LHCN-M2 (cell line): ENCODE data around the gene KRTAP9-9. TPM values are rescaled to one million over a fixed set of nuclear protein-coding genes. Genes with fewer than 3 reads are reported as not detected.
"Not testable (repeated sequence)": the region's sequence is repeated elsewhere in the genome, so short reads cannot be mapped to it uniquely, and the experiment has no call there.

Source experiments
- DNase-seq: peaks from one replicate; pipeline ENCODE4 v3.0.0-alpha.2; 2012; ENCODE audit warnings: low read depth
- total RNA-seq: library from RNA; depleted of rRNA; stranded (reverse); fragments of >200 nt; gene quantifications from 2 replicates; pipeline ENCODE4 v1.2.3, GENCODE V29; 2014

KRTAP9-9 gene
- total RNA-seq, 1 experiment from 2014 or later = not detected

DNA sequence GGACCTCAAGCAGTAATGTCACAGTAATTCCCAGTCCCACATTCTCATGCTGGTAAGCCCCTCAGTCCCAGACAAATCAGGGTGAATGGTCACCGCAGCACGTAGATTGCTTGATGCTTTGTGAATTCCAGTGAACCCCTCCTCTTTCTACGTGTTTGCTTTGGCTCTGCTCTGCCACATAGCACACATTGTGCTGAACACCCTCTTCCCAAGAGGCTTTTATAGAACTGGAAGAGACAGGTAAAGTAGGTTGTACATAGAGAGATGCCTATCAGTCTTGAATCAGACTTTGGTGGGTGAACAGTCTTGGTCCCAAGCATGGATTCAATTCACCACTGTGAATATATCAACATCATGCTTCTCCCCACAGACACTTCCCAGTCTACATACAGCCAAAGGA is 9.4 kb downstream of the KRTAP9-9 start:
- DNase-seq = no peak

GRCh38 chr17:41265078-41265477 is 9.9 kb downstream of the KRTAP9-9 start, which contains the start of gene KRTAP9-6:
Gene KRTAP9-6, plus strand, starts transcription at chr17:41265378. Its CDS starts 0 bp downstream, at chr17:41265378.
- DNase-seq = no peak

GRCh38 chr17:41267711-41268110 is 12.5 kb downstream of the KRTAP9-9 start:
- DNase-seq = no peak

GRCh38 chr17:41271323-41271722 is 16.1 kb downstream of the KRTAP9-9 start:
- not testable (repeated sequence) for DNase-seq

DNA sequence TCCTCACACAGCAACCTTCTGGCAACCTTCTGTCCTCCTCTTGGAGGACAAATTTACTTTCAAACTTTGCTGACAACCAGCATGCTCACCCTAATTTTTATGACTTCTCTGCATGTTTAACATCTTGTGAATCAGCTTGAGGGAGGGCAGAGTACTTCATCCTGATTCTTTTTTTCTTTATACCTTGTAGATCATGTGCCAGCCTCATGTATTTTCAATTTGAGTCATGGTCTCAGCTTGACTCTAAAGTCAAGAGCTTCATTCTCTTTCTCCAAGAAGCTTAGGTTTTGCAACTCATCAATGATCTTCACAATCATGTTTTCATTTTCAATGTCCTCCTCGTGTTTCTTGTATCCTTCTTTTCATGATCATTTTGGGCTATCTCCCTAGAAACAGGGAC is 16.7 kb downstream of the KRTAP9-9 start:
- no peak for DNase-seq

DNA sequence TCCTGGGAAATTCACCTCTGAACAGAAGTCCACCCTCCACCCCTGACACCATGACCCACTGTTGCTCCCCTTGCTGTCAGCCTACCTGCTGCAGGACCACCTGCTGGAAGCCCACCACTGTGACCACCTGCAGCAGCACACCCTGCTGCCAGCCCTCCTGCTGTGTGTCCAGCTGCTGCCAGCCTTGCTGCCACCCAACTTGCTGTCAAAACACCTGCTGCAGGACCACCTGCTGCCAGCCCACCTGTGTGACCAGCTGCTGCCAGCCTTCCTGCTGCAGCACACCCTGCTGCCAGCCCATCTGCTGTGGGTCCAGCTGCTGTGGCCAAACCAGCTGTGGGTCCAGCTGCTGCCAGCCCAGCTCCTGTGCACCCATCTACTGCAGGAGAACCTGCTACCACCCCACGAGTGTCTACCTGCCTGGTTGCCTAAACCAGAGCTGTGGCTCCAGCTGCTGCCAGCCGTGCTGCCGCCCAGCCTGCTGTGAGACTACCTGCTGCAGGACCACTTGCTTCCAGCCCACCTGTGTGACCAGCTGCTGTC is 20.5 kb downstream of the KRTAP9-9 start, which contains the start of gene KRTAP9-7:
Gene KRTAP9-7 (plus strand): TSS at position 51 of the 543 bp plus-strand sequence. CDS start 0 bp downstream, at position 51.
- not testable (repeated sequence) for DNase-seq

DNA sequence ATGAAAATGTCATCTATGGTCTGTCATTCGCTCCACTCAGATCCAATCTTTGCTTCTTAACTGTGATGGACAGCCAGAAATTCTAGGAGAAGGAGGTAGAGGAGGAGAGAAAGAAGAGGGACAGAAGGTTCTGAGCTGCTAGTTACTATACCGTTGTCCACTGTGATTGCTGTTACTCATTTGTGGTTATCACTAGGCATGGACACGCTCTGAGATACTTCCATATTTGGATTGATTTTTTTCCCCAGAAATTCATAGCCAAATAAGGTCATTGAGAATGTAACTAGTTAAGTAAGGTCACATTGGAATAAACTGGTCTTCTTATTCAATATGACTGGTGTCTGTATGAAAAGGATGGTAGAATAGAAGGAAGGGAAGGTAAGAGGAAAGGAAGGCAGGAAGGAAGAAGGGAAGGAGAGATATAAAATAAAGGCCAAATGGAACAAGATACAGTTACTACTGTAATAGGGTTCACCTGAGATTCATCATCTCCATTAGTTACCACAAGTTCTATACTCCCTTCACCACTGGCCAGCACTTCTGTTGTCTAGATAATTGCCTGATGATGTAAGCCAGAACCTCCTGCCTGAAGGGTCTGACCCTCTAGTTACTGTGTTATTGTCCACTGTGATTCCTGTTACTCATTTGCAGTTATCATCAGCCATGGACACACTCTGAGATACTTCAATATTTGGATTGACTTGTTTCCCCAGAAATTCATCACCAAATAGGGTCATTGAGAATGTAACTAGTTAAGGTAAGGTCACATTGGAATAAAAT is 23.2 kb downstream of the KRTAP9-9 start:
- DNase-seq = no peak

GRCh38 chr17:41284043-41284442 is 28.9 kb downstream of the KRTAP9-9 start:
- DNase-seq = no peak

GRCh38 chr17:41284546-41284945 is 29.4 kb downstream of the KRTAP9-9 start:
- DNase-seq = no peak

GRCh38 chr17:41287050-41287449 is 31.9 kb downstream of the KRTAP9-9 start:
- DNase-seq = no peak

DNA sequence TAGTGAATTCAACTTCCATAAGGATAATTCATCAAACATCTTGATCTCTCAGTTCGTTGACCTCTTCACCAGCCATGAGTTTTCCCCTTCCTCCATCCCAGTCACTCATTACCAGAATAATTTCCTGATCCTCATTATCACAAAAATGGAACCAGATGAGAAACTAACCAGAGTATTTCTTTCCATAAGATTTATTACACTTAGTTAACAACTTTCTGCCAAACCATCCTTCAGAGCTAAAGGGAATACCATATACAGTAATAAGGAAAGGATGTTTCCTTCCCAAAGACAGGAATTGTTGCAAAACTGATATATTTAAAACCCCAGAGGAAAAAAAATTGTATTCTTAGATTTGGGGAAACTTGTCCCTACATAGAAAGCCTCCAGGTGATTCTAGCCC is 38.8 kb downstream of the KRTAP9-9 start:
- no peak for DNase-seq

DNA sequence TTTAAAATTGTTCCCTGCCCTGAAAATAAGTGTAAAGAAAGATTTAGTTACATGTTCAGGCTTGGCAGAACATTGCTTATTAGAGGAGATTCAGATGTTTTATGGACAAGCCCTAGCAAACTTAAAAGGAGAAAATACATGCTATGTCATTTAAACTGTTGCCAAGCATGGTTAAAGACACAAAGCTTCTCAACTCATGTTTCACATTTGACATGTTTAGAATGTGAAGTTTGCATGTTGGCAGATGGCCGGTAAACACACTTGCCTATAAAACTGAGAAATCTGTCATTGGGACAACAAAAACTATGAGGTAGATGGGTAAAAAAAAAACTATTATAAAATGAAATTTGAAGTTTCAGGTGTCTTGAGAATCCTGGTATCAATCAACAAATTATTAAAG is 41.7 kb downstream of the KRTAP9-9 start:
- no peak for DNase-seq

GRCh38 chr17:41298458-41299135 is 43.4 kb downstream of the KRTAP9-9 start:
- no peak for DNase-seq

DNA sequence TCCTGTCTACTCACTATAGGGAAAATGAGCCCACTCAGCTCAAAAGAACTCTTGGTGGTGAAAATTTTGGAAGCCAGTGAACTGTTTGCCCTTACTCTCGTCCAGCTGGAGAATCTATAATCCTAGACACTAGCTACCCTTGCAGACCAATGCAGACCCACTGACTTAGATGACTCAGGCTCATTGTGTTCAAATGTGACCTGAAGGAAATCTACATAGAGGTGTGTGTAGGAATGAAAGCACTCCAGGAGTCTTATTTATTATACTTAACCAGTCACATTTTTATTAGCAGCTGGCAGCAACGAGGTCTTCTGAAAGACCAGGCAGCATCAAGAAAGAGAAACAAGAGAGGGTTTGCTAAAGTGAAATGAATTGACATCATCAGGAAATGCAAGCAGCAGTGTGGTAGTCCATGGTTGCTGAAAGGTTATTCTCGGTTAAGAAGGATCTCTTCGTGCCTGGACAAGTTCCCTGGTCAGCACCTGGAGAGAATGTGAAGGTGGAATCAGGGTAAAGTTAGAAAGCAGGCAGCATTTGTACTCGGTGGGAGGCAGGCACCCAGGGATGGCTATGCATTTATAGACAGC is 46.1 kb downstream of the KRTAP9-9 start:
- DNase-seq = no peak

GRCh38 chr17:41301916-41302901 is 47.0 kb downstream of the KRTAP9-9 start, which contains the start of gene KRTAP29-1:
Gene KRTAP29-1, minus strand, starts transcription at chr17:41302851. Its CDS starts 0 bp downstream, at chr17:41302851.
- DNase-seq = peak; percentile 15

GRCh38 chr17:41302981-41303380 is 47.8 kb downstream of the KRTAP9-9 start:
- DNase-seq = no peak

DNA sequence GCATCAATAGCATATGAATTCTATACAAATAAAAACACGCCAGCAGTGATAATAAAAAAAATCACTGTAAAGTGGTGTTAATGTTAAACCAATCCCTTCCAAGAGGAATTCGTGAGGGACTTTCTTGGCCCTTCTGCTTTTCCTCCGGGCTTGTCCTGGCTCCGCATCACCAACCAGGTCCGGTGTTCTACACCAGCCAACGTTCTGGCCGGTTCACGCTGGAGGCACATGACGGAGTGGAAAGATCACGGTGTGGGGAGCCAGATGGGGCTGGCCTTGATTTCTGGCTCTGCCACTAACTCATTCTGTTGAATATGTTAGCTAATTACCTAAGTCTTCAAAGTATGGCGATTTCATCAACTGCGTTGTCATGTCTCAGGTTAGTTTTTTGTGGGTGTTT is 48.9 kb downstream of the KRTAP9-9 start:
- no peak for DNase-seq
